ENCODE data around the gene PHTF2.

Gene PHTF2

DNA sequence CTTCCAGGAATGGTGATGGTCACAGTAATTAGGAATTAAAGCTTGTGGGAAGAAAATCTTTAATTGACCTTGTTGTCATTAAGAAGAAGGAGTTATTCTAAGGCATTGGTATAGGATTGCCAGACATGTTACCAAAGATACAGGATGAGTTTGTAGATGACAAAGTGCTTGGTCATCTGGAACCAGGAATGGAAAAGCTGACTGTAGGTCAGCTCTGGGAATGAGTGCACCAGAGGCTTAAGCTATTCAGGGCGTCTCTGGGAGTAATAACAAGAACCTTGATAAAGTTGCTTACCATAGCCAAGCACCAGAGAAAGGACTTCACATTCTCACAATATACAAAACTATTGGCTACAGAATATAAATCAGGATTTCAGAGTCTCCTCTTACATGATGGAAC lies 89.0 kb downstream of the PHTF2 start:
- Histone ChIP-seq H3K27me3 (ENCODE audit: control insufficient read depth in 2 of 2, insufficient read depth in 2 of 2, low read length in 2 of 2) (no peaks in the 10 kb centered on the region), H3K9me3 (ENCODE audit: control insufficient read depth in 2 of 2, low read length in 2 of 2) (no peaks in the 10 kb centered on the region), H3K4me1 (ENCODE audit: control insufficient read depth in 2 of 2, insufficient read depth in 2 of 2, low read length in 2 of 2) (no peaks in the 10 kb centered on the region), H3K36me3 (ENCODE audit: control insufficient read depth in 2 of 2, insufficient read depth in 2 of 2, low read length in 2 of 2) (no peaks in the 10 kb centered on the region), H3K9ac (ENCODE audit: low read depth in 1 of 2, low read length in 2 of 2) (no peak overlapping the region), H3K4me3 (ENCODE audit: low read length in 2 of 2) (no peak overlapping the region), H3K27ac (ENCODE audit: low read depth in 2 of 2, low read length in 2 of 2) (no peak overlapping the region)

DNA sequence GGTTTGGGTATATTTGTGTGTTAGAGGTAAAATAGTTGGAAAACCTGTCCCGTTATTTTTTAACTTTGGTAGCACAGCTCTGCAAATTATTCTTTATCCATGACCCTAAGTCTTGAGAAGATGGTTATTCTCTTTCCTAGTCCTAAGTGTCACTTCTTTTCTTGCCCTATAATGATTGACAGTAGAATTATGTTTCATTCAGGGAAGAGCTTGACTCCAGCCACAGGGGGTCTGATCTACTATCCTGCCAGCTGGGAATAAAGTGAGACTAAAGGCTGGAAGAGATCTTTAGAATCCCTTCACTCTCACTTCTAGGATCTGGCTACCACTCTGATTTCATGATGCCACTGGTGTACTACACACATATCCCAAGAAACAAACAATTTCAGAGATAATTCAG lies 90.4 kb downstream of the PHTF2 start:
- no peaks in the 10 kb centered on the region for H3K4me1 ChIP-seq (ENCODE audit: control insufficient read depth in 2 of 2, insufficient read depth in 2 of 2, low read length in 2 of 2)

DNA sequence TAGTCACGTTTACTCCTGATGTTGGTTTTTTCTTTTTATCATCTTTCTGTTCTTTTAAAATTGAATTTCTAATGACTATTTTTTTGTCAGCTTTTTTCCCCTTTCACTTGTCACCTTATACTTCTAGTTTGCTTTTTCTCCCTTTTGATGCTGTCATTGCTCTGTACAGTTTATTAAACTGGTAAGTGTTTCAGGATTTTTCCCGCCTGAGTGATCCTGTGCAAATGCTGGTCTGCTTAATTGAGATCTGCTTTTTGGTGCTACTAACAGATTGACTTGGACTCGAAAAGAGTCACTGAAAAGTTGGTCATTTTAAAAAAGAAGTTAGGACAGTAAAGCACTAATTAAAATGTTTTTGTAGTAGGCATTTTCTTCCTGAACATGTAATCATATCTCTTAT lies 95.2 kb downstream of the PHTF2 start:
- Histone ChIP-seq H3K9me3 (ENCODE audit: control insufficient read depth in 2 of 2, low read length in 2 of 2) (no peaks in the 10 kb centered on the region), H3K27me3 (ENCODE audit: control insufficient read depth in 2 of 2, insufficient read depth in 2 of 2, low read length in 2 of 2) (no peaks in the 10 kb centered on the region), H3K36me3 (ENCODE audit: control insufficient read depth in 2 of 2, insufficient read depth in 2 of 2, low read length in 2 of 2) (no peaks in the 10 kb centered on the region), H3K4me3 (ENCODE audit: low read length in 2 of 2) (no peak overlapping the region), H3K4me1 (ENCODE audit: control insufficient read depth in 2 of 2, insufficient read depth in 2 of 2, low read length in 2 of 2) (no peaks in the 10 kb centered on the region), H3K9ac (ENCODE audit: low read depth in 1 of 2, low read length in 2 of 2) (no peak overlapping the region), H3K27ac (ENCODE audit: low read depth in 2 of 2, low read length in 2 of 2) (no peak overlapping the region)

More for the DNA sequence above, 90.4 kb downstream of the PHTF2 start:
- H3K36me3 ChIP-seq (ENCODE audit: control insufficient read depth in 2 of 2, insufficient read depth in 2 of 2, low read length in 2 of 2), result no peaks in the 10 kb centered on the region
- H3K27ac ChIP-seq (ENCODE audit: low read depth in 2 of 2, low read length in 2 of 2), result no peak overlapping the region
- no peak overlapping the region for H3K9ac ChIP-seq (ENCODE audit: low read depth in 1 of 2, low read length in 2 of 2)
- no peaks in the 10 kb centered on the region for H3K27me3 ChIP-seq (ENCODE audit: control insufficient read depth in 2 of 2, insufficient read depth in 2 of 2, low read length in 2 of 2)
- no peak overlapping the region for H3K4me3 ChIP-seq (ENCODE audit: low read length in 2 of 2)
- no peaks in the 10 kb centered on the region for H3K9me3 ChIP-seq (ENCODE audit: control insufficient read depth in 2 of 2, low read length in 2 of 2)

DNA sequence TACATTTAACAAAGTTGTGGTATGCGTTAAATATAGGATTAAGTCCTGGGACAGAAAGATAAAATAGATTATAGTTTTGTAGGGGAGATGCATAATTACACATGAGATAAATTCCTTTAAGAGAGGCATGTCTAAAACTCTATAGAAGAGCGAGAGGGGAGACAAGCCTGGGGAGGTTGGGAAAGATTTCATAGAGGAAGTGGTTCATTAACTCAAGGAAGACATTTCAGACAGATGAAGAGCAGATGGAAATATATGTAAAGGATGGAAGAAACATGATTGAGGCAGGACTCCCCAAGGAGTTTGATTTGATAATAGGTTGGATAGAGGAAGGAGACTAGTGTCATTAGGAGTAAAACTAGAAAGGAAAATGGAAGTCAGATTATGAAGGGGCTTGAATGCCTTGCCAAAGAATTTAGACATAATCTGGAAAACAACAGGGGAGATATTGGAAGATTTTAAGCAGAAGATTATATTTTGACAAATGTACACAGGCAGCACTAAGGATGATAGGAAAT lies 96.1 kb downstream of the PHTF2 start:
- Histone ChIP-seq H3K9me3 (ENCODE audit: control insufficient read depth in 2 of 2, low read length in 2 of 2) (no peaks in the 10 kb centered on the region), H3K4me3 (ENCODE audit: low read length in 2 of 2) (no peak overlapping the region), H3K36me3 (ENCODE audit: control insufficient read depth in 2 of 2, insufficient read depth in 2 of 2, low read length in 2 of 2) (no peaks in the 10 kb centered on the region)

DNA sequence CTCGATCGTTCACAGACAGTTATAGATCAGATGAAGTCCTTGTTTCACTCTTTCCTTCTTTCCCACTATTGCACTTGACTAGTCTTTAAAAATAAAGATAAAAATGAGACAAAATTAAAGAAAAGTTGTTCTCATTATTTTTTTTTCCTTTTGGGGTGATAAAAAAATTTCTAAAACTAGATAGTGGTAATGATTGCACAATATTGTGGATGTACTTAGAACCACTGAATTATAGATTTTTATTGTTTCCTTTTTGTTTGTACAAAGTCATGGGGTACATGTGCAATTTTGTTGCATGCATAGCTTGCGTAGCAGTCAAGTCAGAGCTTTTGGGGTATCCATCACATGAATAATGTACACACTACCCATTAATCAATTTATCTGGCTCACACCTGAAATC lies 97.3 kb downstream of the PHTF2 start:
- no peaks in the 10 kb centered on the region for H3K27me3 ChIP-seq (ENCODE audit: control insufficient read depth in 2 of 2, insufficient read depth in 2 of 2, low read length in 2 of 2)
- H3K4me3 ChIP-seq (ENCODE audit: low read length in 2 of 2), result no peak overlapping the region
- H3K27ac ChIP-seq (ENCODE audit: low read depth in 2 of 2, low read length in 2 of 2), result no peak overlapping the region
- no peaks in the 10 kb centered on the region for H3K36me3 ChIP-seq (ENCODE audit: control insufficient read depth in 2 of 2, insufficient read depth in 2 of 2, low read length in 2 of 2)
- no peak overlapping the region for H3K9ac ChIP-seq (ENCODE audit: low read depth in 1 of 2, low read length in 2 of 2)
- no peaks in the 10 kb centered on the region for H3K9me3 ChIP-seq (ENCODE audit: control insufficient read depth in 2 of 2, low read length in 2 of 2)
- H3K4me1 ChIP-seq (ENCODE audit: control insufficient read depth in 2 of 2, insufficient read depth in 2 of 2, low read length in 2 of 2), result no peaks in the 10 kb centered on the region

More for the DNA sequence above, 96.1 kb downstream of the PHTF2 start:
- H3K4me1 ChIP-seq (ENCODE audit: control insufficient read depth in 2 of 2, insufficient read depth in 2 of 2, low read length in 2 of 2), result no peaks in the 10 kb centered on the region
- H3K9ac ChIP-seq (ENCODE audit: low read depth in 1 of 2, low read length in 2 of 2), result no peak overlapping the region
- H3K27me3 ChIP-seq (ENCODE audit: control insufficient read depth in 2 of 2, insufficient read depth in 2 of 2, low read length in 2 of 2), result no peaks in the 10 kb centered on the region
- no peak overlapping the region for H3K27ac ChIP-seq (ENCODE audit: low read depth in 2 of 2, low read length in 2 of 2)

DNA sequence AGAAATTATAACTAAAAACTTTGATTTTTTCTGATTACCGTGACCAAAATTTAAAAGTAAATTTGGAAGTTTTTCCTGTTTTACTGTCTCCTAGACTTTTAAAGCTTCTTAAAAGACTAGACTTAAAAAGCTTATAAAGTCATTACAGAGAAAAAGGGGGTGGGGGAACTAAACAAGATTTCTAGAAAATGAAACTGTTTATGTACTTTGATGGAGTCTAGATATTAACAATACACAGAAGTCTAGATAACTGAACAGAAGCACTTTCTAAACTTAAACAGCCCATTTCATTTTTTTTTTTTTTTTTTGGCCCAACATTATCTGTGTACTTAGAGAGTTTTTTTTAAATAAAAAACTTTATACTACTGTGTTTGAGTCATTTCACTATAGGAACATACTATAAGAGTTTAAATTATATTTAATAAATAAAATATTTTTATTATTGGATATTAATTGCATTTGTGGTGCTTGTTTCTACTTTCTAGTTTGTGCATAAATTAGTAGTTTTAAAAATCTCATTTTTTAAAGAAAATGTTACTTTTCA lies 98.5 kb downstream of the PHTF2 start:
- Histone ChIP-seq H3K9ac (ENCODE audit: low read depth in 1 of 2, low read length in 2 of 2) (no peak overlapping the region), H3K4me3 (ENCODE audit: low read length in 2 of 2) (no peak overlapping the region), H3K27me3 (ENCODE audit: control insufficient read depth in 2 of 2, insufficient read depth in 2 of 2, low read length in 2 of 2) (no peaks in the 10 kb centered on the region), H3K4me1 (ENCODE audit: control insufficient read depth in 2 of 2, insufficient read depth in 2 of 2, low read length in 2 of 2) (no peaks in the 10 kb centered on the region), H3K9me3 (ENCODE audit: control insufficient read depth in 2 of 2, low read length in 2 of 2) (no peaks in the 10 kb centered on the region), H3K27ac (ENCODE audit: low read depth in 2 of 2, low read length in 2 of 2) (no peak overlapping the region), H3K36me3 (ENCODE audit: control insufficient read depth in 2 of 2, insufficient read depth in 2 of 2, low read length in 2 of 2) (no peaks in the 10 kb centered on the region)

DNA sequence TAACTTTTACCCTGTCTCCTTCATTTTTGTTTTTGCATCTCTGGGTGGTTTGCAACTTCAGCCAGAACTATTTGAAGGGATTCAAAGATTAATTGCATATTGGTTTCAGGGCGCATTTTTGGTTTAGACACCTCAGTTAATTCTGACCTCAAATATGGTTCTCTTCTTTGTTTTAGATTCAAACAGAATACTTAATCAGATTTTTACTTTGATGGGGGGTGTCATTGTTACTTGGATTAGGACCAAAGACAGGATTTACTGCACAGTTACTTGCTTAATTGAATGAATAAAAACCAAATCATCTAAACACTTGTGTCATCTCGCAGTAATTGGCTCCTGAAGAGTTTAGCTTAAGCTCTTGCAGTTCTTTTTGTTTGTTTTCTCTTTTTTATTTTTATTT lies 100.9 kb downstream of the PHTF2 start:
- Histone ChIP-seq H3K9me3 (ENCODE audit: control insufficient read depth in 2 of 2, low read length in 2 of 2) (no peaks in the 10 kb centered on the region), H3K4me1 (ENCODE audit: control insufficient read depth in 2 of 2, insufficient read depth in 2 of 2, low read length in 2 of 2) (no peaks in the 10 kb centered on the region), H3K4me3 (ENCODE audit: low read length in 2 of 2) (no peak overlapping the region), H3K27me3 (ENCODE audit: control insufficient read depth in 2 of 2, insufficient read depth in 2 of 2, low read length in 2 of 2) (no peaks in the 10 kb centered on the region), H3K9ac (ENCODE audit: low read depth in 1 of 2, low read length in 2 of 2) (no peak overlapping the region), H3K27ac (ENCODE audit: low read depth in 2 of 2, low read length in 2 of 2) (no peak overlapping the region), H3K36me3 (ENCODE audit: control insufficient read depth in 2 of 2, insufficient read depth in 2 of 2, low read length in 2 of 2) (peaks cover 0 to 4% of the 10 kb centered on the region in 2 donors)

DNA sequence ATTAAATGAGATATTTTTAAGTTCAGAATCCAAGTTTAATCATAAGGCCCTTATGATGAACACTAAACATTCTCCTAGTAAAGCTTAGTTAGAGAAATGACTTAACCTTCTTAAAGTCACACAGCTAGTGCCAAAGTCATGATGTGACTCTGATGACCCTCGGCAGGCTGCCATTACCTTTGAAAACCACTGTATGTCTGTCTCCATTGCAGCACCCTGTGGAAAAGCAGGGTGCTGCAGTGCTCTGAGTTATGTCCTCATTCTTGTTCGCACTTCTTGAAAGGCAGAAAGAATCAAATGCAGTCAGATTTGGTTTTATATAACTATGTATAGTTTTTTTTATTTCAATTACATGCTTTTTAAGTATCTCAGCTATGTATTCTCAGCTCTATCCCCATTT lies 105.0 kb downstream of the PHTF2 start:
- Histone ChIP-seq H3K4me3 (ENCODE audit: low read length in 2 of 2) (no peak overlapping the region), H3K4me1 (ENCODE audit: control insufficient read depth in 2 of 2, insufficient read depth in 2 of 2, low read length in 2 of 2) (no peaks in the 10 kb centered on the region), H3K9ac (ENCODE audit: low read depth in 1 of 2, low read length in 2 of 2) (no peak overlapping the region), H3K36me3 (ENCODE audit: control insufficient read depth in 2 of 2, insufficient read depth in 2 of 2, low read length in 2 of 2) (peaks cover 0 to 4% of the 10 kb centered on the region in 2 donors), H3K27me3 (ENCODE audit: control insufficient read depth in 2 of 2, insufficient read depth in 2 of 2, low read length in 2 of 2) (no peaks in the 10 kb centered on the region), H3K27ac (ENCODE audit: low read depth in 2 of 2, low read length in 2 of 2) (no peak overlapping the region), H3K9me3 (ENCODE audit: control insufficient read depth in 2 of 2, low read length in 2 of 2) (no peaks in the 10 kb centered on the region)

DNA sequence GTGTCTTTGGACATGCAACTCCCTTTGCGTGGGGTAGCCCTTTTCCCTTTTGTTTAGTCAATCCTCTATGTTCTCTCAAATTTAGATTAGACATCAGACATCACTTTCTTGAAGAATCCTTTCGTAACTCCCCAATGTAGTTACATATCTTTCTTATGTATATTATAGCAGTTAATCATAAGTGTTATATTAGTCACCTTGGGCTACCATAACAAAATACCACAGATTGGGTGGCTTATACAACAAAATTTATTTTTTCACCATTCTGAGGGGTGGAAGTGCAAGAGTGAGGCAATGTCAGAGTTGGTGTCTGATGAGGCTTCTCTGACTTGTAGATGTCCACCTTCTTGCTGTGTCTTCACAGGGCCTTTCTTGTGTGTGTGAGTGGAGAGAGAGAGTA lies 105.7 kb downstream of the PHTF2 start:
- H3K9me3 ChIP-seq (ENCODE audit: control insufficient read depth in 2 of 2, low read length in 2 of 2), result no peaks in the 10 kb centered on the region
- no peak overlapping the region for H3K27ac ChIP-seq (ENCODE audit: low read depth in 2 of 2, low read length in 2 of 2)
- no peak overlapping the region for H3K9ac ChIP-seq (ENCODE audit: low read depth in 1 of 2, low read length in 2 of 2)
- H3K4me3 ChIP-seq (ENCODE audit: low read length in 2 of 2), result no peak overlapping the region
- no peaks in the 10 kb centered on the region for H3K4me1 ChIP-seq (ENCODE audit: control insufficient read depth in 2 of 2, insufficient read depth in 2 of 2, low read length in 2 of 2)
- no peaks in the 10 kb centered on the region for H3K27me3 ChIP-seq (ENCODE audit: control insufficient read depth in 2 of 2, insufficient read depth in 2 of 2, low read length in 2 of 2)
- peaks cover 0 to 4% of the 10 kb centered on the region in 2 donors for H3K36me3 ChIP-seq (ENCODE audit: control insufficient read depth in 2 of 2, insufficient read depth in 2 of 2, low read length in 2 of 2)

DNA sequence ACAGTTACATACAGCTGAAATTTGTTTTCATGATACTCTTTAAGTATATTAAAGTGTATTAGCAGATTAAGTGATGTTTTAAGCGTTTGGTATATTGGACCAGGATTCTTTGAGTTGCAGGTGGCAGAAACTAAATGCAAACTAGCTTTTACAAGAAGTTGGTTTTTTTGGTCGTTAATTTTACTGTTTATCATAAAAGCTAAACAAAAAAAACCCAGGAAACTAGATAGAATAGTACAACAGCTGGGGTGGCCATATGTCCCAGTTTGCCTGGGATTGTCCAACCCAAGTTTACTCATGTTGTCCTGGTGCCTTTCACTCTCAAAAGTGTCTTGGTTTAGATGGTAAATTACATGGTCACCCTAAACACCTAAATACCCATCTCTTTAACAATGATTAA lies 108.7 kb downstream of the PHTF2 start:
- H3K4me3 ChIP-seq (ENCODE audit: low read length in 2 of 2), result no peak overlapping the region
- no peak overlapping the region for H3K9ac ChIP-seq (ENCODE audit: low read depth in 1 of 2, low read length in 2 of 2)
- H3K27ac ChIP-seq (ENCODE audit: low read depth in 2 of 2, low read length in 2 of 2), result no peak overlapping the region
- no peaks in the 10 kb centered on the region for H3K4me1 ChIP-seq (ENCODE audit: control insufficient read depth in 2 of 2, insufficient read depth in 2 of 2, low read length in 2 of 2)
- no peaks in the 10 kb centered on the region for H3K27me3 ChIP-seq (ENCODE audit: control insufficient read depth in 2 of 2, insufficient read depth in 2 of 2, low read length in 2 of 2)
- peaks cover 0 to 3% of the 10 kb centered on the region in 2 donors for H3K36me3 ChIP-seq (ENCODE audit: control insufficient read depth in 2 of 2, insufficient read depth in 2 of 2, low read length in 2 of 2)
- no peaks in the 10 kb centered on the region for H3K9me3 ChIP-seq (ENCODE audit: control insufficient read depth in 2 of 2, low read length in 2 of 2)

DNA sequence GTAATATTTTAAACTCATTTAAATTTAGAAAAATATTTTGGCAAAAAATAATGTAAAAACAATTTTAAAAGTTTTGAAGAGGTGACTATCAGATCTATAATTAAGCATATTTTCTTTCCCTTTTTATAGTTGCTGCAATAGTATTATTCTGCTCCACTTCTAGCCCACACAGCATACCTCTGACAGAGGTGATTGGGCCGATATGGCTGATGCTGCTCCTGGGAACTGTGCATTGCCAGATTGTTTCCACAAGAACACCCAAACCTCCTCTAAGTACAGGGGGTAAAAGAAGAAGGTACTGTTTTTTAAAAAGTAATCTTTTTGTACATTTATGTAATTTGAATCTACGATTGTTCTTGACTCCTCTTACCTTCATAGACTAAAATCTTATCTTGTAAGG lies 110.1 kb downstream of the PHTF2 start:
- H3K4me3 ChIP-seq (ENCODE audit: low read length in 2 of 2), result no peak overlapping the region
- no peak overlapping the region for H3K9ac ChIP-seq (ENCODE audit: low read depth in 1 of 2, low read length in 2 of 2)
- H3K27me3 ChIP-seq (ENCODE audit: control insufficient read depth in 2 of 2, insufficient read depth in 2 of 2, low read length in 2 of 2), result no peaks in the 10 kb centered on the region
- no peaks in the 10 kb centered on the region for H3K9me3 ChIP-seq (ENCODE audit: control insufficient read depth in 2 of 2, low read length in 2 of 2)
- no peaks in the 10 kb centered on the region for H3K36me3 ChIP-seq (ENCODE audit: control insufficient read depth in 2 of 2, insufficient read depth in 2 of 2, low read length in 2 of 2)
- H3K27ac ChIP-seq (ENCODE audit: low read depth in 2 of 2, low read length in 2 of 2), result no peak overlapping the region
- H3K4me1 ChIP-seq (ENCODE audit: control insufficient read depth in 2 of 2, insufficient read depth in 2 of 2, low read length in 2 of 2), result peaks cover 0 to 2% of the 10 kb centered on the region in 2 donors

Measured in mucosa of rectum (tissue), 2 donors.